Fibroblast of mammary gland (primary cell): Measurements from ENCODE around the gene MICAL2.

Source experiments
- DNase-seq: peaks from one replicate; pipeline ENCODE4 v3.0.0-alpha.2; 2010; ENCODE audit warnings: low read depth
- H3K4me3 ChIP-seq: 2 replicates; pipeline ENCODE4 v1.5.1; 2011; ENCODE audit warnings: low read depth, mild to moderate bottlenecking, low read length, moderate library complexity; ENCODE audit not compliant: control insufficient read depth
- TF ChIP-seq, protein P1 (sequence below): conservative IDR thresholded peaks from 2 replicates; pipeline ENCODE4 v1.5.1; 2011; ENCODE audit warnings: low read depth, low read length, inconsistent platforms; ENCODE audit not compliant: control insufficient read depth, insufficient read depth

MICAL2 gene

DNA sequence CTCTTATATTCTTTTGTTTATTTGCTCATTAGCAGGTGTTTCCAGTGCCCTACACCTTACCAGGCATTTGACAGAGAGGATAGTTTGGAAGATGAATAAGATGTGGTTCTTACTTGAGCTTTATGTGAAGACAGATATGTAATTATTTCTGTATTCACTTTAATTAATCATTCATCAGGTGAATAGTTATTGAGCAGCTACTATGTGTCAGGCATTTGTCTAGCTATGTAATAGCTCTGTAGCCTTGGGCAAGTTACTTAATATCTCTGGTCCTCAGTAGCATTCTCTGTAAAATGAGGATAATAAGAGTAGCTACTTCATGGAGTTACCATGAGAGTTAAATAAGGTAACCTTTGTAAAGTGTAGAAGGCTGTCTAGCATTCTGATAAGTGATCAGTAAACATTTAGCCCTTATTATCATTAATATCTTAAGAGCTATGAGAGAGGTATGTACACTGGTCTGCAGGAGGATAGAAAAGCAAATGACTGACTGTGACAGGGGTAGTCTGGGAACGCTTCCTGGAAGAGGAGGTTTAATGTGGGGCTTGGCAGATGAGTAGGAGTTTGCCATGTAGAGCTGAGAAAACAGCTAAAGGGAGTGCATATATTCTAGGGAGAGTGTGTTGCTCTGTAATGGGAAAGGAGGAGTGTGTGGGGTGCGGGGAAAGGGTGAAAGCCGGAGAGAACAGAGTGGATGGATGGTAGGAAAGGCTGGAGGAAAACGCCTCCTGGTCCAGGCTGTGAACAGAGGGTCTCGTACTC is 56.1 kb downstream of the MICAL2 start:
- DNase-seq = no peak
- no peak overlapping the region for H3K4me3 ChIP-seq
- TF ChIP-seq, protein P1, sequence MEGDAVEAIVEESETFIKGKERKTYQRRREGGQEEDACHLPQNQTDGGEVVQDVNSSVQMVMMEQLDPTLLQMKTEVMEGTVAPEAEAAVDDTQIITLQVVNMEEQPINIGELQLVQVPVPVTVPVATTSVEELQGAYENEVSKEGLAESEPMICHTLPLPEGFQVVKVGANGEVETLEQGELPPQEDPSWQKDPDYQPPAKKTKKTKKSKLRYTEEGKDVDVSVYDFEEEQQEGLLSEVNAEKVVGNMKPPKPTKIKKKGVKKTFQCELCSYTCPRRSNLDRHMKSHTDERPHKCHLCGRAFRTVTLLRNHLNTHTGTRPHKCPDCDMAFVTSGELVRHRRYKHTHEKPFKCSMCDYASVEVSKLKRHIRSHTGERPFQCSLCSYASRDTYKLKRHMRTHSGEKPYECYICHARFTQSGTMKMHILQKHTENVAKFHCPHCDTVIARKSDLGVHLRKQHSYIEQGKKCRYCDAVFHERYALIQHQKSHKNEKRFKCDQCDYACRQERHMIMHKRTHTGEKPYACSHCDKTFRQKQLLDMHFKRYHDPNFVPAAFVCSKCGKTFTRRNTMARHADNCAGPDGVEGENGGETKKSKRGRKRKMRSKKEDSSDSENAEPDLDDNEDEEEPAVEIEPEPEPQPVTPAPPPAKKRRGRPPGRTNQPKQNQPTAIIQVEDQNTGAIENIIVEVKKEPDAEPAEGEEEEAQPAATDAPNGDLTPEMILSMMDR = no peak

DNA sequence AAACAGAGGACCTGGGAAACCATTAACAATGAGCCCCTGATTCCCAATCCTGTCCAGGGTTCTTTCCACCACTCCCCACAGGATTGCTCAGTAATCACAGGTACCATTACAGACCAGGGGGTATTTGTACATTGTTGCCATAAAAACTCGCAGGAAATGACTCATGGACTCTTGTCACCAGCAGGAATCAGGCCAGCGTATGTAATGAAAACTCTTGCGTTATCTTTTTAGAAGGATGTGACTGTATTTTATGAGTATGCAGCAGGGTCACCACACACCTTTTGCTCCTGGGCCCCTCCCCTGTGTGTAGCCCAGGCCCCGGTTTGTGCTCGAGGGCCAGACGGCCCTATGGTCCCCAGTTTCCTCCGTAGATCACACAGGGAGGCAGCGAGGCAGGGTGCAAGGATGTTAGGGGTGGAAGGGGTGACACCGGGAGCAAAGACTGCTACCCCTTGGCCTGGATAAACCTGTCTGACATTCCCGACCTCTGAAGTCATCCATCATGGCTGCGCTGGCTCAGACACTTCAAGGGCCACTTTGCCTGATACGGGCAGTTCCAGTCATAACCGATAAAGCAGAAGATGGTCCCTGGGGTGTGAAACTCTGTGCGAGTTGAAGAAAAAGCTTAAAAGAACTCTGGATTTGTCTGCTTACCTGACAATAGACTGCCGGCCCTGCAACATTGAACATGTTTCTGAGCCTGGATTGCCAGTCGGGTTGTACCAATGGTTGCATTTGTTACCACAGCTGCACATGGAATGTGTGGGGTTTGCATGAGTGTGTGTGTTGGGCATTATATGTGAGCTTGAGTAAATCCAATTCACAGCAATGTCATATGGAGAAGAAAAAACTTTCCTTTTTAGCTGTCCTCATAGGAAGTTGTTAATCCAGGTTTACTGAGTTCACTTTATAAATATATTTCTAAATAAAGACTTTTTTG is 56.9 kb downstream of the MICAL2 start:
- no peak overlapping the region for H3K4me3 ChIP-seq
- DNase-seq = peak; percentile 93
- TF ChIP-seq, protein P1 = no peak

DNA sequence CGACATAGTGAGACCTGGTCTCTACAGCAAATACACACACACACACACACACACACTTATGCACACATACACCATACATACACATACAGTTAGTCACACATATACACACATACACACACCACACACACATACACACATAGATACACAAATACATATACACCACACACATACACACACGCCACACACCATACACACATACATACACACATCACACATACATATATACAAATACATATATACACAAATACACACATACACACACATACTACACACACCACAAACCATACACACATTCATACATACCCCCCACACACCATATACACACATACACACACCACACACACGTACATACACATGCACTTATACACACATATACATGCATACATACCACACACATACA is 57.7 kb downstream of the MICAL2 start:
- no peak overlapping the region for H3K4me3 ChIP-seq
- TF ChIP-seq, protein P1 = no peak
- DNase-seq = no peak

DNA sequence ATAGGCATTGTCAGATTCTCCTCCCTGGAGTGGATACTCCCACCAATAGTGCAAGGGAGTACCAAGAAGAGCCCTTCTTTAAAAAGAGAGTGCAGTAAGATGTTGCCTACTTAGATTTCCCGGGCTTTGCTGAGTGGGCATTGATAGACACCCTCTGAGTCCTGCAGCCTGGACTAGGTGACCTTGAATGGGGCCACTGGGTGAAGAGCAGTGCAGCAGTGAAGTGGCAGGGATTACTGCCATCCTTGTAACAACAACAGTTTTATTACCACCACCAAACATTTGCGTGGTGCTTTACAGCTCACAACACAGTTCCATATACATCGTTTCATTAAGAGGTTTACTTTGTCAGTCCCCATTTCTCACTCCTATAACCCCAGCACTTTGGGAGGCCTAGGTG is 59.4 kb downstream of the MICAL2 start:
- TF ChIP-seq, protein P1 = no peak
- H3K4me3 ChIP-seq = no peak overlapping the region
- DNase-seq = no peak

DNA sequence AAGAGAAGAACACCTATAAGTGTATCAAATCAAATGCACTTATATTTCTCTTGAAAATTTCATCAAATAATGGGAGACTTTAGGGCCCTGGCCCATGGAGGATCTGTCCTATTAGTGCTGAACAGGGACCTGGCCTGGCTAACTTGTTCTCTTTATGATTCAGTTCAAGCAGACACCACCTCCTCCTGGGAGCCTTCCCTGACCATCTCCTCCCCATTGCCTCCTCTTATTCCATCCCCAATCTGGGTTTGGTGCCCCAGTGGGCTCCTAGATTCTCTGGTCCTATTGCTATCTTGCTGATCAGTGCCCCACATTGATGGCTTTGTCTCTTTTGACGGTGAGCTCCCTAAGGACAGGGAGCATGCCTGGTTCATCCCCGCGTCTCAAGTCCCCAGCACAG is 60.1 kb downstream of the MICAL2 start:
- TF ChIP-seq, protein P1 = no peak

DNA sequence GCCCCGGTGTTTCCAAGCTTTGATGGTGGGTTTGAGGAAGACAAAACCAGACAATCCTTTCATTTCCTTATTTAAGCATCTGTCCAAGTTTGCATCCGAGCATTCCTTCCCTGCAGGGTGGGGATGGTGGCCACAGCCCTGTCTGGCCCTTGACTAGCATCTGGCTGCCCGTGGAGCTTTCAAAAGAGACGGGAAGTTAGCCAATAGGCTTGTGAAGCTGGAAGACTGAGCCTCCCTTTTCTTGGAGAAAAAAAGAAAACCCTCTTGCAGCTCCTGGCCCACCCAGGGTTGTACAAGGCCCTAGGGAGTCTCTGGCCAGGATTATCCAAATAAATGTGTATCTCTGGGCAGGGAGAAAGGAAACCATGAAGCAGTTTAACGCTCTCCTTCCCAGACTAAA is 60.6 kb downstream of the MICAL2 start:
- TF ChIP-seq, protein P1 = no peak
- H3K4me3 ChIP-seq = no peak overlapping the region
- DNase-seq = peak; percentile 89

More for the DNA sequence above, 60.1 kb downstream of the MICAL2 start:
- H3K4me3 ChIP-seq = no peak overlapping the region
- DNase-seq = no peak
